NCI-H2081 (cell line): Measurements from ENCODE around the gene MAGI2.

Experiments
- DNase-seq, 2 experiments: peaks; one replicate each; lab custom pipeline; 2025; lab: John Stamatoyannopoulos, UW

Gene MAGI2

GRCh38 chr7:78179211-78179610 lies 1274.3 kb downstream of the MAGI2 start:
- peak; percentile 22 to 37 for DNase-seq

GRCh38 chr7:78178319-78178718 lies 1275.1 kb downstream of the MAGI2 start:
- DNase-seq, result no peak

- DNase-seq, result no peak
Observed at GRCh38 chr7:78176171-78176570, 1277.3 kb downstream of the MAGI2 start.

- DNase-seq, result no peak
Observed at GRCh38 chr7:78175330-78176100, 1278.0 kb downstream of the MAGI2 start.

- no peak for DNase-seq
Observed at GRCh38 chr7:78173666-78174065, 1279.8 kb downstream of the MAGI2 start.

- no peak for DNase-seq
Observed at GRCh38 chr7:78172933-78173591, 1280.4 kb downstream of the MAGI2 start.

- peak; percentile 67 to 89 for DNase-seq
Observed at GRCh38 chr7:78172267-78172757, 1281.2 kb downstream of the MAGI2 start.

GRCh38 chr7:78171398-78171797 lies 1282.1 kb downstream of the MAGI2 start:
- DNase-seq, result no peak

- no peak for DNase-seq
Observed at GRCh38 chr7:78170815-78171214, 1282.7 kb downstream of the MAGI2 start.

- DNase-seq, result no peak
Observed at GRCh38 chr7:78169992-78170391, 1283.5 kb downstream of the MAGI2 start.

GRCh38 chr7:78168865-78169264 lies 1284.6 kb downstream of the MAGI2 start:
- no peak for DNase-seq

GRCh38 chr7:78167860-78168259 lies 1285.6 kb downstream of the MAGI2 start:
- DNase-seq, result no peak

- no peak for DNase-seq
Observed at GRCh38 chr7:78165854-78166253, 1287.6 kb downstream of the MAGI2 start.

- no peak for DNase-seq
Observed at GRCh38 chr7:78165454-78165853, 1288.0 kb downstream of the MAGI2 start.

GRCh38 chr7:78164459-78164858 lies 1289.0 kb downstream of the MAGI2 start:
- DNase-seq, result no peak

GRCh38 chr7:78161781-78162180 lies 1291.7 kb downstream of the MAGI2 start:
- DNase-seq, result no peak

- no peak for DNase-seq
Observed at GRCh38 chr7:78159545-78159944, 1293.9 kb downstream of the MAGI2 start.

GRCh38 chr7:78153285-78153684 lies 1300.2 kb downstream of the MAGI2 start:
- DNase-seq, result peak in 1 of 2 experiments; percentile 20

- peak; percentile 22 to 67 for DNase-seq
Observed at GRCh38 chr7:78151229-78151628, 1302.2 kb downstream of the MAGI2 start.

- no peak for DNase-seq
Observed at GRCh38 chr7:78149787-78150186, 1303.7 kb downstream of the MAGI2 start.

GRCh38 chr7:78148166-78148894 lies 1305.1 kb downstream of the MAGI2 start:
- DNase-seq, result no peak

- DNase-seq, result no peak
Observed at GRCh38 chr7:78146546-78146945, 1306.9 kb downstream of the MAGI2 start.

- no peak for DNase-seq
Observed at GRCh38 chr7:78143661-78144060, 1309.8 kb downstream of the MAGI2 start.
